ENCODE data around the gene SSC5D. TPM values are rescaled to one million over a fixed set of nuclear protein-coding genes. Genes with fewer than 3 reads are reported as not detected.

SSC5D gene
- total and polyA plus RNA-seq, 9 of the 15 experiments (the other 6 are each of a cell fraction or from before 2014, with no cell fraction given), result 0.04 to 0.71 (median 0.14) TPM; not detected in 2

DNA sequence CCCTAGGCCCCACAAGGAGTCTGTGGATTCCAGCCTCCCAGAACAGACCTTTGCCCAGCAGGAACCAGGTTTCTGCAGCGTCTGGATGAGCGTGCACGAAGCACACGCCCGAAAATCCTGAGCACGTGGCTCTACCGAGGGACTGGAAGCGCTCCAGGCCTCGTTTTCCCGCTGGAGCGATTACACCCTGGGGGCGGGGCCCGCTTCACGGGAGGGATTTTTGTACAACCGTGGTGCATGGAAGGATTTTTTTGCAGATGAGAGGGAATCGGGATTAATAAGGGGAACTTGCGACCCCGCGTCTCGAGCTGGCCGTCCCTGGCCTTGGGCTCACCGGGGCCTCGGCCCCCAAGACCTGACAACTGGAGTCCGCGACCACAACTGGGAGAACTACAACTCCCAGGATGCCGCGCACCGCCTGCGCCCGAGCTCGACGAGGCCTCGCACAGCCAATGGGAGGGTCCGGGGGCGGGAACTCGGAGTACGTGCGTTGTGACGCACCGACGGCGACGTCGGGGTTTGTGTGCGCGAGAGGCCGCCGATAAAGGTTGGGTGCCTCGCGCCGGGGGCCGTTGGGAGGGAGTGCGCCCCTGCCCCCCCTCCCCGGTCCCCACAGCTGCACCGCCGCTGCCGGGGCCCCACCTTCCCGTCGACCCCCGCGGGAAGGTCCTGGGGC, 12.0 kb upstream of the SSC5D start, which contains the start of gene ZNF628 (continued):
- TF ChIP-seq FOXP4 (CRISPR knock-in tag; IDR thresholded peaks at IDR 0.05; ENCODE audit: borderline replicate concordance), result peak; percentile 92; the same call in 1 of the 2 replicates
- TF ChIP-seq ZMIZ1 (IDR thresholded peaks at IDR 0.05; ENCODE audit: low read depth in 2 of 2, low read length in 2 of 2), result 0 out of 4 replicates have a peak, but pooled peaks of 1 of the 2 experiments have one; percentile 49
- TF ChIP-seq SP1 (CRISPR knock-in tag; IDR thresholded peaks at IDR 0.05), result peak; percentile 91
- TF ChIP-seq ZNF384 (IDR thresholded peaks at IDR 0.05; ENCODE audit: low read depth, low read length), result no peak
- TF ChIP-seq, protein P1, sequence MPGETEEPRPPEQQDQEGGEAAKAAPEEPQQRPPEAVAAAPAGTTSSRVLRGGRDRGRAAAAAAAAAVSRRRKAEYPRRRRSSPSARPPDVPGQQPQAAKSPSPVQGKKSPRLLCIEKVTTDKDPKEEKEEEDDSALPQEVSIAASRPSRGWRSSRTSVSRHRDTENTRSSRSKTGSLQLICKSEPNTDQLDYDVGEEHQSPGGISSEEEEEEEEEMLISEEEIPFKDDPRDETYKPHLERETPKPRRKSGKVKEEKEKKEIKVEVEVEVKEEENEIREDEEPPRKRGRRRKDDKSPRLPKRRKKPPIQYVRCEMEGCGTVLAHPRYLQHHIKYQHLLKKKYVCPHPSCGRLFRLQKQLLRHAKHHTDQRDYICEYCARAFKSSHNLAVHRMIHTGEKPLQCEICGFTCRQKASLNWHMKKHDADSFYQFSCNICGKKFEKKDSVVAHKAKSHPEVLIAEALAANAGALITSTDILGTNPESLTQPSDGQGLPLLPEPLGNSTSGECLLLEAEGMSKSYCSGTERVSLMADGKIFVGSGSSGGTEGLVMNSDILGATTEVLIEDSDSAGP (CRISPR knock-in tag; IDR thresholded peaks at IDR 0.05), result no peak
- no peak for TF ChIP-seq ID3 (CRISPR knock-in tag; IDR thresholded peaks at IDR 0.05)
- peak; percentile 94 for TF ChIP-seq ID3 (tag; IDR thresholded peaks at IDR 0.05)
- peak; percentile 87 for TF ChIP-seq POLR2G (IDR thresholded peaks at IDR 0.05; ENCODE audit: low read depth, low read length)
- TF ChIP-seq ZNF217 (CRISPR knock-in tag; IDR thresholded peaks at IDR 0.05), result no peak
- TF ChIP-seq ATF3 (IDR thresholded peaks at IDR 0.05), result no peak
- TF ChIP-seq ATF3 (CRISPR knock-in tag; conservative IDR thresholded peaks at IDR 0.05), result no peak
- TF ChIP-seq ZNF79 (CRISPR knock-in tag; IDR thresholded peaks at IDR 0.05; ENCODE audit: low read depth), result no peak
- TF ChIP-seq NUFIP1 (IDR thresholded peaks at IDR 0.05; ENCODE audit: partially characterized antibody), result no peak
- TF ChIP-seq PTBP1 (IDR thresholded peaks at IDR 0.05; ENCODE audit: low read depth, low read length), result no peak
- no peak for TF ChIP-seq ARID3B (CRISPR knock-in tag; IDR thresholded peaks at IDR 0.05; ENCODE audit: borderline replicate concordance)
- TF ChIP-seq ZNF76 (CRISPR knock-in tag; IDR thresholded peaks at IDR 0.05; ENCODE audit: borderline replicate concordance), result peak; percentile 71; the same call in 1 of the 2 replicates
